Mucosa of gallbladder (tissue), 1 donor: Measurements from ENCODE around the gene SLFN14. TPM values are rescaled to one million over a fixed set of nuclear protein-coding genes. Genes with fewer than 3 reads are reported as not detected.
"Not testable (repeated sequence)": the region's sequence is repeated elsewhere in the genome, so short reads cannot be mapped to it uniquely, and the experiment has no call there.

ENCODE experiments used
- DNase-seq: peaks from one replicate; pipeline ENCODE4 v3.0.0-alpha.2; 2020; ENCODE audit warnings: low spot score
- total RNA-seq: library from RNA; stranded (reverse); gene quantifications from one replicate; pipeline ENCODE4 v1.2.1, GENCODE V29; 2021
- donor health status: DM: no; HTN: no; CAD: no.

Gene SLFN14
- total RNA-seq, 1 donor from 2014 or later = not detected

- not testable (repeated sequence) for DNase-seq
These were observed 38.9 kb downstream of the SLFN14 start for GRCh38 chr17:35521654-35522256.

DNA sequence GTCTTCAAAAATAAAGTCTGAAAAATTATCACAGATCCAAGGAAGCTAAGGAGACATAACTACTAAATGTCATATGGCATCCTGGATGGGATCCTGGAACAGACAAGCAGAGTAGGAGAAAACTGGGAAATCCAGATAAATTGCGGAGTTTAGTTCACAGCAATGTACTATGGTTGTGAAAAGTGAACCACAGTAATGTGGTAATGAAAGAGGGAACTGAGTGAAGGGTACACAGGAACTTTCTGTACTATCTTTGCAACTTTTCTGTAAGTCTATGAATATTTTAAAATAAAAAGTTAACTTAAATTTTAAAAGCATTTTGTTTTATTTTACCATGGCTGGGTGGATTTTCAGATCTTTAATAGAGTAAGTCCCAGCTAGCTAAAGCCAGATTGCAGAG is 39.5 kb downstream of the SLFN14 start:
- DNase-seq = no peak

- DNase-seq = no peak
These were observed 40.6 kb downstream of the SLFN14 start for GRCh38 chr17:35519906-35520442.

- no peak for DNase-seq
These were observed 41.2 kb downstream of the SLFN14 start for GRCh38 chr17:35519439-35519838.

DNA sequence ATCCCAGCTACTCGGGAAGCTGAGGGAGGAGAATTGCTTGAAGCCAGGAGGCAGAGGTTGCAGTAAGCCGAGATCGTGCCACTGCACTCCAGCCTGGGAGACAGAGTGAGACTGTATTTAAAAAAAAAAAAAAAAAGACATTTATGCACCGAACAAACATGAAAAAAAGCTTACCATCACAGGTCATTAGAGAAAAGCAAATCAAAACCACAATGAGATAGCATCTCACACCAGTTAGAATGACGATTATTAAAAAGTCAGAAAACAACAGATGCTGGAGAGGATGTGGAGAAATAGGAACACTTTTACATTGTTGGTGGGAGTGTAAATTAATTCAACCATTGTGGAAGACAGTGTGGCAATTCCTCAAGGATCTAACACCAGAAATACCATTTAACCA is 42.2 kb downstream of the SLFN14 start:
- DNase-seq = not testable (repeated sequence)

GRCh38 chr17:35515027-35515426 is 45.6 kb downstream of the SLFN14 start:
- DNase-seq = no peak

DNA sequence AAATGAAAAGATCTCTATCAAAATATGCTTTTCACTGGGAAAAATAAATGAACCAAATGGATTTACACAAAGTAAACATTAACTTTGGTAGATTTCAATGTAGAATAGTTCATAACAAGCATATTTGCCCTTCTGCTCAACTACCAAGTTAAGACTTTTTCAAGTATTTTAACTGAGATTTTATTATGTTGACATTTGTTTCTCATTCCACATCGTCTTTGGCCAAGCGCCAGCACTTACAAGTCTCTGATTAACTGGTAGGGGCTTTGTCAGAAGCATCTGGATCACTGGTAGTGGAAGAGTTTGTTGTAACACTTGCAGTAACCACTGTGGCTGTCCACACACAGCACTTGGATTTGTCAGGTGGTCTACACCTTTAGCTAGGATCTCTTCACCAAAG is 46.1 kb downstream of the SLFN14 start:
- DNase-seq = no peak

Other genes with a start within 250 kb of the SLFN14 start
- 12.3 TPM for gene SLFN11, start 187.2 kb downstream of the SLFN14 start, total RNA-seq
- gene SLFN12, start 128.3 kb downstream of the SLFN14 start, total RNA-seq = 16.0 TPM
- gene SLFN13, start 112.1 kb downstream of the SLFN14 start, total RNA-seq = 29.1 TPM
- 3.3 TPM for gene SLFN12L, start 23.1 kb downstream of the SLFN14 start, total RNA-seq
- gene PEX12, start 17.8 kb upstream of the SLFN14 start, total RNA-seq = 7.5 TPM
- gene AP2B1, start 26.5 kb upstream of the SLFN14 start, total RNA-seq = 162 TPM
- 7.9 TPM for gene RASL10B, start 170.8 kb upstream of the SLFN14 start, total RNA-seq
- not detected for gene GAS2L2, start 192.4 kb upstream of the SLFN14 start, total RNA-seq
- gene C17orf50, start 200.1 kb upstream of the SLFN14 start, total RNA-seq = not detected
- gene MMP28, start 234.8 kb upstream of the SLFN14 start, total RNA-seq = 32.8 TPM
- gene TAF15, start 248.7 kb upstream of the SLFN14 start, total RNA-seq = 130 TPM